Mesenchymal stem cell (in vitro differentiated cells and primary cell): ENCODE data around the gene RASL10B.

ENCODE experiments used
- DNase-seq: peaks from one replicate; pipeline ENCODE4 v3.0.0-alpha.2; 2013
- H2AFZ ChIP-seq: one replicate; pipeline ENCODE4 v1.6.1; 2013; ENCODE audit warnings: low read depth, mild to moderate bottlenecking, control low read depth, inconsistent platforms, low read length, moderate library complexity
- H2AK5ac ChIP-seq: 2 replicates; pipeline ENCODE4 v1.6.1; 2013; ENCODE audit warnings: low read length, moderate library complexity, mild to moderate bottlenecking, inconsistent platforms; ENCODE audit not compliant: severe bottlenecking
- H2BK120ac ChIP-seq: one replicate; pipeline ENCODE4 v1.6.1; 2013; ENCODE audit warnings: low read depth, mild to moderate bottlenecking, inconsistent platforms, low read length, moderate library complexity
- H2BK12ac ChIP-seq, 2 experiments: one replicate each; pipeline ENCODE4 v1.6.1; 2013; ENCODE audit warnings: inconsistent platforms in 2 of 2, low read length in 2 of 2, mild to moderate bottlenecking in 2 of 2, moderate library complexity in 2 of 2, control low read depth in 1 of 2
- H2BK15ac ChIP-seq: one replicate; pipeline ENCODE4 v1.6.1; 2013; ENCODE audit warnings: mild to moderate bottlenecking, low read depth, inconsistent platforms; ENCODE audit not compliant: poor library complexity, severe bottlenecking
- H2BK5ac ChIP-seq: 2 replicates; pipeline ENCODE4 v1.6.1; 2013; ENCODE audit warnings: low read depth, mild to moderate bottlenecking, low read length, control low read depth, inconsistent platforms; ENCODE audit not compliant: poor library complexity, severe bottlenecking
- H3K14ac ChIP-seq, 2 experiments: one replicate each; pipeline ENCODE4 v1.6.1; 2013; ENCODE audit warnings: inconsistent platforms in 2 of 2, low read length in 2 of 2, control low read depth in 1 of 2, mild to moderate bottlenecking in 1 of 2, moderate library complexity in 1 of 2
- H3K18ac ChIP-seq, 2 experiments: one replicate each; pipeline ENCODE4 v1.6.1; 2013; ENCODE audit warnings: inconsistent platforms in 2 of 2, low read length in 2 of 2, control low read depth in 1 of 2, low read depth in 1 of 2, mild to moderate bottlenecking in 1 of 2
- H3K23ac ChIP-seq, 2 experiments: one replicate each; pipeline ENCODE4 v1.6.1; 2013; ENCODE audit warnings: inconsistent platforms in 2 of 2, low read length in 2 of 2, mild to moderate bottlenecking in 2 of 2, moderate library complexity in 2 of 2, control low read depth in 1 of 2
- H3K27ac ChIP-seq: 2 replicates; pipeline ENCODE4 v1.5.1; 2013; ENCODE audit warnings: mild to moderate bottlenecking, moderate library complexity, low read length, control low read depth, inconsistent platforms; ENCODE audit not compliant: poor library complexity, severe bottlenecking
- H3K27me3 ChIP-seq, 2 experiments: 2 replicates each; pipeline versions ENCODE4 v1.6.1 to v1.7.0; 2013; ENCODE audit warnings: low read length in 2 of 2, mild to moderate bottlenecking in 2 of 2, moderate library complexity in 2 of 2, control low read depth in 1 of 2, inconsistent platforms in 1 of 2; ENCODE audit not compliant: control insufficient read depth in 1 of 2, insufficient read depth in 1 of 2
- H3K36me3 ChIP-seq, 2 experiments: 2 replicates each; pipeline versions ENCODE4 v1.6.1 to v1.7.0; 2013; ENCODE audit warnings: low read length in 2 of 2, control low read depth in 1 of 2, inconsistent platforms in 1 of 2, low read depth in 1 of 2, mild to moderate bottlenecking in 1 of 2; ENCODE audit not compliant: insufficient read depth in 2 of 2, control insufficient read depth in 1 of 2
- H3K4ac ChIP-seq, 2 experiments: one replicate each; pipeline ENCODE4 v1.6.1; 2013; ENCODE audit warnings: inconsistent platforms in 2 of 2, low read length in 2 of 2, mild to moderate bottlenecking in 2 of 2, moderate library complexity in 2 of 2, control low read depth in 1 of 2, low read depth in 1 of 2
- H3K4me1 ChIP-seq: 2 replicates; pipeline ENCODE4 v1.6.1; 2013; ENCODE audit warnings: low read depth, low read length, control low read depth; ENCODE audit not compliant: control insufficient read depth, insufficient read depth
- H3K4me2 ChIP-seq: 2 replicates; pipeline ENCODE4 v1.6.1; 2013; ENCODE audit warnings: low read length, mild to moderate bottlenecking, inconsistent platforms; ENCODE audit not compliant: poor library complexity, severe bottlenecking
- H3K4me3 ChIP-seq, 2 experiments: 2 replicates each; pipeline versions ENCODE4 v1.5.1 to v1.7.0; 2013; ENCODE audit warnings: low read length in 2 of 2, mild to moderate bottlenecking in 2 of 2, control low read depth in 1 of 2, low read depth in 1 of 2; ENCODE audit not compliant: insufficient read depth in 1 of 2
- H3K79me1 ChIP-seq: replicated peaks from 2 replicates; pipeline ENCODE4 v1.6.1; 2013; ENCODE audit warnings: mild to moderate bottlenecking, control low read depth, low read length, inconsistent platforms; ENCODE audit not compliant: poor library complexity, severe bottlenecking
- H3K9ac ChIP-seq: 2 replicates; pipeline ENCODE4 v1.7.0; 2013; ENCODE audit warnings: mild to moderate bottlenecking, low read length, moderate library complexity
- H3K9me3 ChIP-seq: 2 replicates; pipeline ENCODE4 v1.7.0; 2013; ENCODE audit warnings: mild to moderate bottlenecking, low read length; ENCODE audit not compliant: control insufficient read depth
- H4K8ac ChIP-seq: one replicate; pipeline ENCODE4 v1.6.1; 2013; ENCODE audit warnings: inconsistent platforms, mild to moderate bottlenecking, low read length, moderate library complexity
- H4K91ac ChIP-seq: one replicate; pipeline ENCODE4 v1.6.1; 2013; ENCODE audit warnings: mild to moderate bottlenecking, low read length, inconsistent platforms
- WGBS: methylation state at CpG from one replicate; pipeline ENCODE4 v1.1.7; 2013; ENCODE audit warnings: mixed read lengths; 5-methylcytosine and 5-hydroxymethylcytosine counted together

The RASL10B gene

DNA sequence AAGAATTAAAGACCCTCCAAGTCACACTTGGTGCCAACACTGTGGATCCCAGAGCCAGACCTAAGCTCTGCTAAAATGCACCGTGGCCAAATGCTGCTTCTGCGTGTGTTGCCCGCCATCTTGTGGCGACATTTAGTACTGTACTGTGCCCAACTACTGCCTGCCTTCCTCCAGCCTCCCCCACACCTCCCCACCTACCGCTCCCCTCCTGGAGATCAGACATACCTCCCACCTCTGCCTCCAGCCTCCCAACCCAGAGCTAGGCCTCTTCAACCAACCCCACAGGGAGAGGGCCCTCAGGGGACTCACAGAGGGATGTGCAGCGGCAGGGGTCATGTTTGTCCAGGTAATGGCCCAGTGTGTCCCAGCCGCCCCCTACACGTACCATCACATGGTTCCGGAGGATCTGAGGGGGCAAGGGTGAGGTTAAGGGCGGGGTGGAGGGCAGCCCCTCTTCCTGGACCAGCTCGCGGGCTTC lies 16.1 kb downstream of the RASL10B start:
- Histone ChIP-seq H2BK5ac (no peak overlapping the region), H3K4me1 (peaks cover 4% of the 10 kb centered on the region)
- 24% methylated on average over 11 of the region's 12 CpGs for WGBS

GRCh38 chr17:35748341-35748841 lies 17.0 kb downstream of the RASL10B start:
- no peak overlapping the region for H3K4me2 ChIP-seq
- no peak overlapping the region for H2BK15ac ChIP-seq
- H3K18ac ChIP-seq, result no peak overlapping the region
- no peak overlapping the region for H4K8ac ChIP-seq
- no peak overlapping the region for H3K27ac ChIP-seq
- H3K14ac ChIP-seq, result no peak overlapping the region
- no peak overlapping the region for H3K4ac ChIP-seq
- WGBS, result 83% methylated on average over 4 of the region's 4 CpGs
- no peak overlapping the region for H2AK5ac ChIP-seq
- H4K91ac ChIP-seq, result no peak overlapping the region
- H3K23ac ChIP-seq, result no peak overlapping the region
- H3K9me3 ChIP-seq, result no peaks in the 10 kb centered on the region
- peaks cover 54 to 88% of the 10 kb centered on the region in 2 experiments for H3K27me3 ChIP-seq
- H3K4me3 ChIP-seq, result no peak overlapping the region
- no peak overlapping the region for H2AFZ ChIP-seq
- H2BK12ac ChIP-seq, result peak overlapping the region in 1 of 2 experiments; percentile 11
- no peak for DNase-seq
- H3K9ac ChIP-seq, result no peak overlapping the region
- H2BK120ac ChIP-seq, result no peak overlapping the region
- H3K36me3 ChIP-seq, result no peaks in the 10 kb centered on the region
- H3K79me1 ChIP-seq, result no peaks in the 10 kb centered on the region
- H2BK5ac ChIP-seq, result no peak overlapping the region
- H3K4me1 ChIP-seq, result peaks cover 4% of the 10 kb centered on the region

More for the DNA sequence above, 16.1 kb downstream of the RASL10B start:
- H2AFZ ChIP-seq, result no peak overlapping the region
- no peak overlapping the region for H2AK5ac ChIP-seq
- no peak overlapping the region for H3K14ac ChIP-seq
- no peak overlapping the region for H2BK120ac ChIP-seq
- no peaks in the 10 kb centered on the region for H3K9me3 ChIP-seq
- H3K4me2 ChIP-seq, result no peak overlapping the region
- no peak overlapping the region for H3K9ac ChIP-seq
- H2BK15ac ChIP-seq, result no peak overlapping the region
- no peak overlapping the region for H4K91ac ChIP-seq
- H3K4me3 ChIP-seq, result no peak overlapping the region
- H3K18ac ChIP-seq, result no peak overlapping the region
- H3K23ac ChIP-seq, result no peak overlapping the region
- no peak overlapping the region for H3K4ac ChIP-seq
- H3K27me3 ChIP-seq, result peaks cover 62 to 88% of the 10 kb centered on the region in 2 experiments
- no peaks in the 10 kb centered on the region for H3K36me3 ChIP-seq
- H4K8ac ChIP-seq, result no peak overlapping the region
- no peak overlapping the region for H2BK12ac ChIP-seq
- DNase-seq, result peak; percentile 76
- H3K27ac ChIP-seq, result no peak overlapping the region
- no peaks in the 10 kb centered on the region for H3K79me1 ChIP-seq

GRCh38 chr17:35748979-35749378 lies 17.5 kb downstream of the RASL10B start:
- no peak overlapping the region for H4K8ac ChIP-seq
- no peak overlapping the region for H2BK12ac ChIP-seq
- no peak overlapping the region for H2BK5ac ChIP-seq
- H3K79me1 ChIP-seq, result no peaks in the 10 kb centered on the region
- H2BK15ac ChIP-seq, result no peak overlapping the region
- H2AK5ac ChIP-seq, result no peak overlapping the region
- H2AFZ ChIP-seq, result no peak overlapping the region
- H3K23ac ChIP-seq, result no peak overlapping the region
- no peak for DNase-seq
- WGBS, result 93% methylated on average over 6 of the region's 6 CpGs
- H3K4me1 ChIP-seq, result peaks cover 4% of the 10 kb centered on the region
- H3K9ac ChIP-seq, result no peak overlapping the region
- no peaks in the 10 kb centered on the region for H3K36me3 ChIP-seq
- no peak overlapping the region for H3K4me2 ChIP-seq
- H3K9me3 ChIP-seq, result no peaks in the 10 kb centered on the region
- H3K4me3 ChIP-seq, result no peak overlapping the region
- H3K27me3 ChIP-seq, result peaks cover 59 to 90% of the 10 kb centered on the region in 2 experiments
- H3K14ac ChIP-seq, result no peak overlapping the region
- no peak overlapping the region for H3K27ac ChIP-seq
- H3K4ac ChIP-seq, result no peak overlapping the region
- H4K91ac ChIP-seq, result no peak overlapping the region
- H3K18ac ChIP-seq, result no peak overlapping the region
- H2BK120ac ChIP-seq, result no peak overlapping the region

- Histone ChIP-seq H3K27me3 (peaks cover 56 to 83% of the 10 kb centered on the region in 2 experiments), H3K4ac (no peak overlapping the region), H3K27ac (no peak overlapping the region), H4K8ac (peak overlapping the region; percentile 57), H3K36me3 (no peaks in the 10 kb centered on the region), H3K4me2 (no peak overlapping the region), H2BK120ac (no peak overlapping the region), H2BK12ac (no peak overlapping the region), H3K18ac (no peak overlapping the region), H3K9ac (no peak overlapping the region), H3K9me3 (no peaks in the 10 kb centered on the region), H3K14ac (no peak overlapping the region), H2BK5ac (no peak overlapping the region), H4K91ac (peak overlapping the region; percentile 12), H3K4me3 (peak overlapping the region in 1 of 2 experiments; percentile 24), H2AFZ (no peak overlapping the region), H2AK5ac (no peak overlapping the region), H3K23ac (no peak overlapping the region), H3K79me1 (no peaks in the 10 kb centered on the region), H2BK15ac (no peak overlapping the region), H3K4me1 (peaks cover 4% of the 10 kb centered on the region)
- WGBS, result 26% methylated on average over 24 of the region's 35 CpGs
- DNase-seq, result no peak
Observed at GRCh38 chr17:35749560-35750412, 18.3 kb downstream of the RASL10B start.
